Dedifferentiated amniotic fluid mesenchymal stem cell (primary cell): Measurements from ENCODE around the gene PEDS1.
"Not testable (repeated sequence)": the region's sequence is repeated elsewhere in the genome, so short reads cannot be mapped to it uniquely, and the experiment has no call there.

Experiments
- DNase-seq: peaks from one replicate; pipeline ENCODE4 v3.0.0-alpha.2; 2016; ENCODE audit errors: extremely low spot score

Gene PEDS1

DNA sequence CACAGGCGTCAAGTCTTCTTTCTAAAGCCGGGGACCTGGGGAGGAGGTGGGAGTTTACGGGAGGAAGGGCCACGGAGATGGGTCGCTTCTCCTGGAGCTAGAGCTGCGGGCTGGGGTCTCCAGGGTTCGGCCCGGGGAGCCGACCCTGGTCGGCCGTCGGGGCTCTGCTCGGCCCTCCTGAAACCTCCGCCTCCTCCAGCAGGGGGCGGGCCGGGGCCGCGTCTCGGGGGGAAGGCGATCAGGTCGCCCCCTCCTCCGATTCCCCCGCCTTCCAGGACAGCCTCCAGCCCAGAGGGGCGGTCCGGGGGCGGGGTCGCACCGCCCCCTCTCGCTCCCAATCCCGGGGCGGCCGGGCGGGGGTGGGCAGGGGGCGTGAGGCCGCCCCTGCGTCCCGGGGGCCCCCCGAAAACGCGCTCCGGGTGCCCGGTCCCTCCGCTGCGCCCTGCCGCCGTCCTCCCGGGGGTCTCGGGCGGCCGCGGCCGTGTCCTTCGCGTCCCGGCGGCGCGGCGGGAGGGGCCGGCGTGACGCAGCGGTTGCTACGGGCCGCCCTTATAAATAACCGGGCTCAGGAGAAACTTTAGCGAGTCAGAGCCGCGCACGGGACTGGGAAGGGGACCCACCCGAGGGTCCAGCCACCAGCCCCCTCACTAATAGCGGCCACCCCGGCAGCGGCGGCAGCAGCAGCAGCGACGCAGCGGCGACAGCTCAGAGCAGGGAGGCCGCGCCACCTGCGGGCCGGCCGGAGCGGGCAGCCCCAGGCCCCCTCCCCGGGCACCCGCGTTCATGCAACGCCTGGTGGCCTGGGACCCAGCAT is 36.9 kb upstream of the PEDS1 start, which contains the start of gene CEBPB:
CEBPB (plus strand) TSS at position 580 of the 814 bp plus-strand sequence; CDS start at position 784, 204 bp downstream.
- DNase-seq = peak; percentile 80

DNA sequence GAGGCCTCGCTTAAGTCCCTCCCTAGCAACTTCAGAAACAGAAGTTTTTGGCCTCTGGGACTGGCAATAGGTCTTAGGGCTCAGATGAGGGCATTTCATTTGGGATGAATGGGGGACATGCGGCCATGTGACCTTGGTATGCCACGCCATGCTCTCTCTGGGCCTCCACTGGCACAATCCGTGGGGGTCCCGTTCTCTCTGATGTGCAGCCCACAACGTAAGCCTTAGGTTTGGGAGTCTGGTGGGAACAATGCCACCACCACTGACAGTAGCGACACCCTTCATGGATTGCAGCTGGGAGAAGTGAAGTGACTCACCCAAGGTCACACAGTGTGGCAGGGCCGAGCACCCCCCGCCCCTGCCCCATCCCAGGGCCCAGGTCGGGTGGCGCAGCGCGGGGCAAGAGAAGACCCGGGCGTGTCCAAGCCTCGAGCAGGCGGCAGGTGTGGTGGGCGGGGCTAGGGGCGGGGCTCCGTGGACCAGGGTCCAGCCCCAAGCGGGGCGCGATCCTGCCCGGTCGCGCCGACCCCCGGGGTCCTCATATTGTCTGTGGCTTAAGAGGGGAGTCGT is 36.2 kb upstream of the PEDS1 start:
- no peak for DNase-seq

DNA sequence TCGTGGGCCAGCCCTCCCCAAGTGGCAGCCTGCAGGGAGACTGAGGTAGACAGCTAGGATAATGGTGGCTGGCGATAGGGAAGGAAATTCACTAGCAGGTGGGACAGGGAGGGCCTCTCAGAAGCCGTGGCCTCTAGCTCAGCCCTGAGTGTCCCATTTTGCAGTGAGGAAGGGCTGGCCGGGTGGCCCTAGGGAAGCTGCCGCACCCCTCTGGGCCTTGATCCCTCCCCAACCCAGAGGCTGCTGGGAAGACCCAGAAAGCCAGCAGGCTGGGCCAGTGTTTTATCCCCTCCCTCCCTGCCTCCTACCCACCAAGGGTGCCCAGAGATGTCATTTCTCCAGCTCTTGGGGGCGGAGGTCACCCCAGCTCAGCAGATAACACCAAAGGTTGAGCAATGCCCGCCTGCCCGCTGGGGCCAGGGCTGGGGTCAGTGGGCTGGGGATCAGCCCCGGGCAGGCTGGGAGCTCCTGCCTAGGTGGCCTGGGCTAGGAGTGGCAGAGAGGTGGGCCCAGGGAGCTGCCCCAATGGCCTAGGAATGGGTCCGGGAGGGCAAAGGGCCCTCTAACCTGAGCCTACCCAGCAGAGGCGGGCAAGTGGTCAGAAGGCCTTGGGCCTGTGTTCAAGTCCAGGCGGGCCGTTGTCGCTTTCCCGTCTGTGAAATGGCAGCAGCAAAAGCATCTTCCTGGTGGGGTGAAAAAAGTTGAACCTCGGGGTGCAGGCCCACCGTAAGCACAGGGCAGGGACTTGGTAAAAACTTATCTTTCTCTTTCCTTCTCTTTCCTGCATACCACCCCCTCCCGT is 35.6 kb upstream of the PEDS1 start:
- no peak for DNase-seq

DNA sequence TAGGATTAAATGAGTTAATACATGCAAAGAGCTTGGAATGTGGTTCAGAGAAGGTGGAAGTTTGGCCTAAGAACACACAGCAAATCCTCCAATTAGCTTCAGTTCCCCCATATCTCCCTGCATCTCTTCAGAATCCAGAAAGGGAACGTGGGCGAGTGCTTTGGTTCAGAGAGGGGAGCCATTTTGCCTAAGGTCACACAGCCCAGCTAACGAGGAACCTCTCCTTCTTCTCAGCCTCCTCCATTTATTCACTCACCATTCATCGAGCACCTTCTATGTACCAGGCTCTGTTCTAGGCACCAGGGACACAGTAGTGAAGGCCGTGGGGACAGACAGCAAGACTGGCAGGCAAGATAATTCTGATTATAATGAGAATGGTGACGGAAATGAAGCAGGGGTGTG is 34.8 kb upstream of the PEDS1 start:
- DNase-seq = no peak

DNA sequence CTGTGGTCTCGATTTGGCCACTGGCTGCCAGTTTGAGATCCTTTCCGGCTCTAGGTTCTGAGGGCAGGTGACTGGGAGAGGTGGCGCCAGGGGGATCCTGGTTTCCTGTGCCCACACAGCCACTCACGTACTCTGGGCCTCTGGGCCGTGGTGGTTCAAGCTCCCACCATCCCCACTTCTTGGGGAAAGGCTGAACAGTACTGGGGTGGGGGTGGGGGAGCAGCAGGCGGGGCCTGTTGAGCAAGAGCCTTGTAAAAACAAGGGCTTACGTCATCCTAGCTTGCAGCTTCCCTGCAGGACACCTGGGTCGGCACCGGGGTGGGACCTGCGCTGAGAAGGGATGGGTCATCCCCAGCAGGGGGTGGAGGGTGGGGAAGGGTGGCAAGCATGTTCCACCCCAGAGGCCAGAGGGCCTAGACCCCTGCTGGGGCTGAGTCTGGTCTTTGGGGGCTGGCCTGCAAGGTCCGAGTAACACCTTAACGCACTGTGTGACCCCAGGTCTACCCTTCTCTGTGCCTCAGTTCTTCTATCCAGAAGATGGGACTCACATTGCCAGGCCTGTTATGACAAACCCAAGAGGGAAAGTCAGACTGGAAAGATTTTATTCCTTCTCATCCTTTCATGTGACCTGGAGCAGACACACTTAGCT is 34.0 kb upstream of the PEDS1 start:
- DNase-seq = no peak

DNA sequence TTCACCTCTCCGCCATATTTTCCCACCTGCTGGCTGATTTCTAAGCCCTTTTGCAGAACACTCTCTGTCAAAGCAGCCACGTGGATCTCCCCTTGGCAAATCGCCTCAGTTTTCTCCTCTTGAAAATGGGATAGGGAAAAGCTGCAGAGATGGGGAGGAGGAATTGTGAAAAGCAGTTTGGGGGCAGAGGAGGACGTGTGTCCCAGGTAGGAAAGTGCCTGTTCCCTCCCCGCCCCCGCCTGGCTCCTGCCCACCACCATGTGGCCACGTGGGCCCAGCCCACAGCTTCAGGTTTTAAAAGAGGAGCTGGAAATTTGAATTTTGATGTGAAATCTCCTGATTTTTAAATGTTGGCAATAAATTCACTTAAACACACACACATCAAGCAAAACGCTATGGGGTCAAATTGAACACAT is 33.5 kb upstream of the PEDS1 start:
- no peak for DNase-seq

DNA sequence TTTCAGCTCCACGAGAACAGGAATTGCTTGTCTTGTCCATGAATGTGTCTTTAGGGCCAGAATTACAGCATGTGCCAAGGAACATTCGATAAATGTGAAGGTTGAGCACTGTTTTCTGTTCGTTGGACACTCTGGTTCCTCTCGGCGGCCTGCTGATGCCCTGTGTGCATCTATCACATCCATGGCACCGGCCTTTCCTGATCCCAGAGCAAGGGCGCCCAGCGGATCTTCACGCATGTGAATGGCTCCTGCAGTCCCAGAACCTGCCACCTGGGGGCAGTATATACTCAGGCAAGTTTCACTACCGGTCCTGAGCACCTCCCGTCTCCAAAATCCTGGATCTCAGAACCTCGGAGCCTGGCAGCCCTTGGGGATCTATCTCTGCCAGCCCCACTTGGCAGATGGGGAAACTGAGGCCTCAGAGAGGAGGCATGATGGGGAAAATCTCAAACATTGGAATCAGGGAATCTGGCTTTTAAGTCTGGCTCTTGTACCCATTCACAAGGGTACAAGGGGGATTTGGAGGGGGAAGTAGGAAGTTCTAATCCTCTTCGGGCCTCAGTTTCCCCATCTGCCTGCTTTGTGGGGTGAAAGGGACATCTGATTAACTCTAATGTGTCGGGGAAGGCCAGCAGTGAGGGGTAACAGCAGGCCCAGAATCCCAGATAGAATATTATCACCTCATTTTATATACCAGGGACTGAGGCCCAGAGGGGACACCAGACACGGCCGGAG is 32.8 kb upstream of the PEDS1 start:
- DNase-seq = peak; percentile 79

DNA sequence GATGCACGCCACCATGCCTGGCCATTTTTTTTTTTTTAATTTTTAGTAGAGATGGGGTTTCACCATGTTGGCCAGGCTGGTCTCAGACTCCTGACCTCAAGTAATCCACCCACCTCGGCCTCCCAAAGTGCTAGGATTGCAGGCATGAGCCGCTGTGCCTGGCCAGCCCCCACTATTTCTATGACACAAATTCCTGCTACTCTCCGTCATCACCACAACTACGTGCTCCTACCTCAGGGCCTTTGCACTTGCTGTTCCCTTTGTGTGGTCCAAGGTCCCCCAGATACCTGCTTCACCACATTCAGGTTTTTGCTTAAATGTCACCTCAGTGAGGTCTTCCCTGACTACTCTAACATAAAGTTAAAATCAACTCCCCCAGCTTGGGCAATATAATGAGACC is 31.9 kb upstream of the PEDS1 start:
- DNase-seq = no peak

DNA sequence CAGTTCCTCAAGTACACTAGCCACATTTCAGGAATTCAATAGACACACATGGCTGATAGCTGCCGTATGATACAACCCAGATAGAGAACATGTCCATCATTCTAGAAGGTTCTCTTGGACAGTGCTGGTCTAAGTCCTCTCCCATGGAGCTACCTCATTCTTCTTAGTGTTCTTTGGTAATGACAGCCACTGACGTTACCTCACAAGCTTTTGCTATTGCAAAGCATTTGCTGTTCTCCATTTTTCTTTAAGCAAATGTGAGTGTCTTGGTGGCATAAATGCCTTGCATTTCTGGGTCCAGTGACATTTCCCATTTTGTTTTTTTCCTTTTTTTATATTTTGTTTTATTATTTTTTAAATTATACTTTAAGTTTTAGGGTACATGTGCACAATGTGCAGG is 28.8 kb upstream of the PEDS1 start:
- no peak for DNase-seq

DNA sequence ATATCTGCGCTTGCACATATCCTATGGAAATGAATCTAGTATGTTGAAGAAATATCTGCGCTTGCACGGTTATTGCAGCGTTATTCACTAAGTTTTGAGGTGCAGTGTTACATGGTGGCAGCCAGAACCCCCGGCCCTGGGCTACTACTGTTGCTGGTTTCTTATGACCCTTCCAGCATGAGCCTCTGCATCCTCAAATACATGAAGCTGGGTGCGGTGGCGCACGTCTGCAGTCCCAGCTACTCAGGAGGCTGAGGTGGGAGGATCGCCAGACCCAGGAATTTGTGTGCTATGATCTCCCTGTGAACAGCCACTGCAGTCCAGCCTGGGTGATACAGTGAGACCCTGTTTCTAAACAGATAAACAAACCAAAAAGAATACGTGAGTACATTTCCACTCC is 27.8 kb upstream of the PEDS1 start:
- no peak for DNase-seq

DNA sequence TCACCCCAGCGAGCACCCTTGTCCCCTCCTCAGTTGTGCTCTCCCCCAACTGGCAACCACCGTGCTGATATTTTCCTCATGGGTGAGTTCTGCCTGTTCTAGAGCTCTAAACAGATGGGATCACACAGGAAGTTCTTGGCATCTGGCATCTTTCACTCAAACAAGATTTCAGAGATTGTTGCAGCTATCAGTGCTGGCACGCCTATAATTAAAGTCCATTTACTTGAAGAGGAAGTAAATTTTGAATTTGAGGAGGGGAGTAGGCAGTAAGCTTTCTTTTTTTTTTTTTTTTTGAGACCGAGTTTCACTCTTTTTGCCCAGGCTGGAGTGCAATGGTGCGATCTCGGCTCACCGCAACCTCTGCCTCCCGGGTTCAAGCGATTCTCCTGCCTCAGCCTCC is 25.1 kb upstream of the PEDS1 start:
- not testable (repeated sequence) for DNase-seq

DNA sequence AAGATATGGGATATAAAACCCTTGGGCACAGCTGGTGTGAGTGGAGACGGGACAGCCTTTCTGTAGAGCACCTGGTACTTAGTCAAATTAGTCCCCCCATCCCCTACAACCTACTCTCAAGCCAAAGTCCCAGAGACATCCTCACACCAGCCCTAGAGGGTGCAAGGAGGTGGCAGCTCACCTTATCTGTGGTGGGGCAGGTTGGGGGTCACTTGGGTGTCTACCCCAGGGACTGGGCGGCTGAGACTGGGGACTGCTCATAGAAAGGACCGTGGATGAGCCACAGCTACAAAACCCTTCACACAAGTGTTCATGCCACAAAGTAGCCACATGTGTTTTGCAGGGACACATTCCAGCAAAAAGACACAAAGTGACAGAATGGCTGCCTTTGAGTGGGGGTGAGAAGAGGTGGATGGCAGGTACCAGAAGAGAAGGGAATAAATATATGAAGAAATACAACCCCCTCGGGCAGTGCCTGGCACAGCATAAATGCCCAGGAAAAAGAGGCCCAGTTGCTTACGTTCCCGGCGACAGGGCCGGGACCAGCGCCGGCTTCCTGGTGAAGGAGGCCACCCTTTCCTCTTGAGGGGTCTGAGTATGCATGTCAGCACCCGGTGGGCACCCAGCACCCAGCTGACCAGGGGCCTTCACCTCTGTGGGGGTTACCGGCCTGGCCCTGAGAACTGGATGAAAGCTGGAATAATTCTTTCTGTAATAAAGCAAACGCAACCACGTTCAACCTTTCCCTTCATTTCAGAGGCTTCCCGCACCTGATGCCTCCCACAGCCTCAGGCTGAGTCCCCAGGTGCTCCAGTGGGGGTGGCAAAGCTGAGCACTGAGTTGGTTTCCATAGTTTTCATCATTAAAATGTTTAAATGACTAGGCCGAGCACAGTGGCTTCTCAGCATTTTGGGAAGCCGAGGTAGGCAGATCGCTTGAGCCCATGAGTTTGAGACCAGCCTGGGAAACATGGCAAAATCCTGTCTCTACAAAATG is 22.7 kb upstream of the PEDS1 start:
- DNase-seq = no peak

DNA sequence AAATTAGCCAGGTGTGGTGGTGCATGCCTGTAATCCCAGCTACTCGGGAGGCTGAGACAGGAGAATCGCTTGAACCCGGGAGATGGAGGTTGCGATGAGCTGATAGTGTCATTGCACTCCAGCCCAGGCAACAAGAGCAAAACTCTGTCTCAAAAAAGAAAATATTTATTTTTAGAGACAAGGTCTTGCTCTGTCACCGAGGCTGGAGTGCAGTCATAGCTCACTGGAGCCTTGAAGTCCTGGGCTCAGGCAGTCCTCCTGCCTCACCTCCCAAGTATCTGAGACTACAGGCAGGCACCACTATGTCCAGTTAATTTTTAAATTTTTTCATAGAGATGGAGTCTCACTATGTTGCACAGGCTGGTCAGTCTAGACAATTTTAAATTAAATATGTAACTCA is 20.9 kb upstream of the PEDS1 start:
- DNase-seq = no peak

DNA sequence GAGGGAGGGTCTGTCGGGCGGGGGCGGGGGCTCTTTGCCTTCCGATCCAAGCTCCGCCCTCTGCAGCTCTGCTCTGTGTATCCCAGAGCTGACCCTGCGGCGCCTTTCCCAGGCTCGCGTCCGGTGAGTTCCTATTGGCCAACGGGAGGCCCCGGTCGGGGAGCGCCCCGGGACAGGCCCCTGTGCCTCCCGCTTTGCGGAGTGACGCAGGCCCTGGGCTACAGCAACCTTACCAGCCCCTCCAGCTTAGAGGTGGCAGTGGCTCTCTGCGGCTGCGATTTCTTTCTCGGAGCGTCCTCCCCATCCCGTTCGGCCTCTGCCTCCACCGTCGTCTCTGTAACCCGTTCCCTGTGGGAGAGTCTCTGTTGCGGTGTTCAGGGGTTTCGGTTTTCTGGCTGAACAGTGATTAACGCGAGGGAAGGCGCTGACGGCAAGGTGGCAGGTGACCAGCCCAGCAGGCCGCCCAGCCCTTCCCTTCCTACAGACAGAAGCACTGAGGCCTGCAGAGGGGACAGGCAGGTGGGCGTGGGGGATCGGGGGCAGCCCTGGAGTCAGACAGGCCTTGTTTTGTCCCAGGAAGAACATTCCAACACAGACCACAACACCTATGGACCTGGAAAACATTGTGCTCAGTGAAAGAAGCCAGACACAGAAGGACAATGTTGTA is 19.0 kb upstream of the PEDS1 start:
- no peak for DNase-seq

DNA sequence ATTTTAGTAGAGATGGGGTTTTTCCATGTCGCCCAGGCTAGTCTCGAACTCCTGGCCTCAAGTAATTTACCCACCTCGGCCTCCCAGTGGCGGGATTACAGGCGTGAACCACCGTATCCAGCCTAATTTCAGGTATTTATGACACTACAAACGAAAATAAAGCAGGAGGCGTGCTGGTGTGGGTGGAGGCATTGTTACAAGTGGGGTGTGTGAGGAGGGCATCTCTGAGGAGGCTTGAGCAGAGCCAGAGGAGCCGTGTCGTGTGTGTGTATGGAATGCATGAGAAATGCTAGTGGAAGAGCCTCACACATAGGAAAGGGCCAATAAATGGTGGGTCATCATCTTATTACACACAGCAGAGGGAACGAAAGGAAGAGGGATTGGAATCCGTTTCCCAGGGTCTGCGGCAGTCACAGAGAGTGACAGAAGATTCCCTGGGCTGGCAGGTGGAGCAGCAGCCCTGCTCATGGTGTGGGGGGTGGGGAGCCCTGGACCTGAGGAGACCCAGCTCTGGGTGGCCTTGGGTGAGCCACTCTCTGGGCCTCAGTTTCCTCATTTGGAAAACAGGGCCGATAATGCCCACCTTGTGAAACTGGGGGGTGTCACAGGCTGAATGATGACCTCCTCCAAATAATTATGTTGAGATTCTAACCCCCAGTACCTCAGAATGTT is 17.2 kb upstream of the PEDS1 start:
- no peak for DNase-seq

DNA sequence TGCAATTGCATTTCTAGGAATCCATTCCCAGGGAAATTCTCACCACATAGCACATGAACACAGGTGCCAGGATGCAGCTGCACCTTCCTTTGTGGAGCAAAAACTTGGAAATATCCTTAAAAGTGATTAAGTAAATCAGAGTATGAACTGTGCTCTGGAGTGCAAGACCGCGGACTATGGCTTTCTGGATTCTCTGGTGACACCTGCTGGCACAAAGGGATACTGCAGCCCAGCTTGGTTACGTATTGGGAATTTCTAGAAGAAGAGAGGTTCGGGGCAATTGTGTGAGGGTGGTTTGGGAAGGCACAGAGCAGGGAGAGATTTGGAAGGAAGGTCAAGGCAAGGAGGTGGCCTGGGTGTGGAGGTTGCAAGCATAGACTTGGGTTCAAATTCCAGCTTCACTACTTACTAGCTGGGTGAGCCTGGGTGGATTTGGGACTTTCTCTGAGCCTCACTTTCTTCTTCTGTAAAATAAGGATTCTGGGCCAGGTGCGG is 15.9 kb upstream of the PEDS1 start:
- DNase-seq = peak; percentile 83

DNA sequence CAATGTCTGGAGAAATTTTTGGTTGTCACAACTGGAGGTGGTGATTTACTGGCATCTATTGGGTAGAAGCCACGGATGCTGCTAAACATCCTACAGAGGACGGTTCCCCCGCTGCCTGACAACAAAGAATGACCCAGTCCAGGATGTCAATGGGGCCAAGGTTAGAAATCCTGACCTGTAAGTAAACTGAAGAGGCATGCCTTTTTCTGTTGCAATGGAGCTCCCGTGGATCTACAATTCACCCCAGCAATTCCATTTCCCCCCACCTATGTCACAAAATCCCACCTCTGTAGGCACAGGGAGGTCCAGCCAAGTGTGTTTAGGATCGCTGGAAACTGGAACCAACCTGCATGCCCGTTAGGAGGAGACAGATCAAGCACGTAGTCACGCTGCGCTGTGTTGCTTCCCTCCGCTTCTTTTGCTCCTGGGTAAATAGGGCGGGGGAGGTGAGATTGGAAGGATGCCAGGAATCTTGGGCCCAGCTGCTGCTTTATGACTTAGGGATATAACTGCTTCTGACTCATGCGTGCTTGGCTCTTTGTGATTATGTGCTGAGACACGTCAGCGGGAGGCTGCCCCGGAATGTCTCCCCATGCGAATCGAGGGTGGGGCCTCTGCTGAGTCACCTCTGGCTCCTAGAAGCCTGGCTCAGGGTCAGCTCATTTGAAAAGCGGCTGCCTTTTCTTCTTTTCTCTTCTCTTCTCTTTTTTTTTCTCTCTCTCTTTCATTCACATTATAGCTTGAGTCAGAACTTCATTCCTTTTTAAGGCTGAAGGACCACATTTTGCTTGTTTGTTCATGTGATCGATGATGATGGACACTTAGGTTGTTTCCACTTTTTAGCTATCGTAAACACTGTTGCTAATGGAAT is 12.4 kb upstream of the PEDS1 start:
- peak; percentile 100 for DNase-seq
